ENCODE measurements around the gene NFILZ.

DNA sequence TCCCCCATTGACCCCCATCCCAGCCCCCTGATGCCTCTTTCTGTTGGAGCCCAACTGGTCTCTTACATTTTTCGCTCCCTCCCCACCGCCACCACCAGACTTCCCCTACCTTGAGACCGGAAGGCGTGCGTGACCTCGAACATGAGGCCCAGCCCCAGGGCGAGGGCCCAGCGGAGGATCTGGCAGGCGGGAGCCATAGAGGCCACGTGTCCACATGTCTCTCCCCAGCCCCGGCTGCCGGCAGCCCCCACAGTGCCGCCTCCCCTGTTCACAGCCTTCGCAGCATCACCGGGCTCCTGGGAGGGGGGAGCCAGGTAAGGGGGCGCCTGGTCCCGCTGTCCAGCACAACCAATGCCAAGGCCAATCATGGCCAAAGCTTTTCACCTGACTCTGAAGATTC is 24.9 kb upstream of the NFILZ start:
- TF ChIP-seq, protein P1, sequence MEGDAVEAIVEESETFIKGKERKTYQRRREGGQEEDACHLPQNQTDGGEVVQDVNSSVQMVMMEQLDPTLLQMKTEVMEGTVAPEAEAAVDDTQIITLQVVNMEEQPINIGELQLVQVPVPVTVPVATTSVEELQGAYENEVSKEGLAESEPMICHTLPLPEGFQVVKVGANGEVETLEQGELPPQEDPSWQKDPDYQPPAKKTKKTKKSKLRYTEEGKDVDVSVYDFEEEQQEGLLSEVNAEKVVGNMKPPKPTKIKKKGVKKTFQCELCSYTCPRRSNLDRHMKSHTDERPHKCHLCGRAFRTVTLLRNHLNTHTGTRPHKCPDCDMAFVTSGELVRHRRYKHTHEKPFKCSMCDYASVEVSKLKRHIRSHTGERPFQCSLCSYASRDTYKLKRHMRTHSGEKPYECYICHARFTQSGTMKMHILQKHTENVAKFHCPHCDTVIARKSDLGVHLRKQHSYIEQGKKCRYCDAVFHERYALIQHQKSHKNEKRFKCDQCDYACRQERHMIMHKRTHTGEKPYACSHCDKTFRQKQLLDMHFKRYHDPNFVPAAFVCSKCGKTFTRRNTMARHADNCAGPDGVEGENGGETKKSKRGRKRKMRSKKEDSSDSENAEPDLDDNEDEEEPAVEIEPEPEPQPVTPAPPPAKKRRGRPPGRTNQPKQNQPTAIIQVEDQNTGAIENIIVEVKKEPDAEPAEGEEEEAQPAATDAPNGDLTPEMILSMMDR (IDR thresholded peaks at IDR 0.05) = no peak
- TF ChIP-seq POLR2A (IDR thresholded peaks at IDR 0.05) = no peak
- no peak for TF ChIP-seq POLR2AphosphoS5 (IDR thresholded peaks at IDR 0.05)
